MCF 10A (cell line): ENCODE measurements around the gene PCSK6. TPM values are rescaled to one million over a fixed set of nuclear protein-coding genes. Genes with fewer than 3 reads are reported as not detected.

Experiments
- BruUV-seq: library from RNA; stranded (reverse); fragments of 400-500 nt; replicated peaks from 2 replicates; lab custom pipeline; 2021; lab: Mats Ljungman, UMichigan
- CTCF ChIA-PET: fragments of 300-600 bp; sonication (Branson Sonifier 250); formaldehyde crosslinking; extraction: SDS; loops from one replicate; lab custom pipeline; 2021; ENCODE audit warnings: antibody characterized with exemption, inconsistent platforms; lab: Yijun Ruan, JAX
- POLR2A ChIA-PET: fragments of 300-600, 350-650 bp; sonication (Branson Sonifier 250); formaldehyde crosslinking; extraction: SDS; loops from one replicate; lab custom pipeline; 2020; ENCODE audit warnings: antibody characterized with exemption, inconsistent platforms; lab: Yijun Ruan, JAX
- DNase-seq: peaks from one replicate; pipeline ENCODE4 v3.0.0-alpha.2; 2018; ENCODE audit not compliant: unreplicated experiment
- H3K27ac Mint-ChIP-seq: one replicate; pipeline ENCODE4 v1.8.0; 2022; ENCODE audit warnings: mild to moderate bottlenecking, low read depth, mixed read lengths; ENCODE audit not compliant: unreplicated experiment
- H3K27me3 Mint-ChIP-seq: one replicate; pipeline ENCODE4 v1.8.0; 2022; ENCODE audit warnings: mixed read lengths; ENCODE audit not compliant: insufficient read depth, unreplicated experiment
- H3K36me3 Mint-ChIP-seq: one replicate; pipeline ENCODE4 v1.8.0; 2022; ENCODE audit warnings: mild to moderate bottlenecking, moderate library complexity, mixed read lengths; ENCODE audit not compliant: insufficient read depth, unreplicated experiment
- H3K4me1 Mint-ChIP-seq: one replicate; pipeline ENCODE4 v1.8.0; 2022; ENCODE audit warnings: mixed read lengths; ENCODE audit not compliant: insufficient read depth, unreplicated experiment
- H3K4me3 Mint-ChIP-seq: one replicate; pipeline ENCODE4 v1.8.0; 2022; ENCODE audit warnings: mild to moderate bottlenecking, moderate library complexity, mixed read lengths; ENCODE audit not compliant: unreplicated experiment
- H3K9me3 Mint-ChIP-seq: one replicate; pipeline ENCODE4 v1.8.0; 2022; ENCODE audit warnings: mixed read lengths; ENCODE audit not compliant: unreplicated experiment
- intact Hi-C: fragments of 100-400 bp; cut with micrococcal nuclease; formaldehyde crosslinking; loops from 2 replicates; pipeline ENCODE4 v1.14.1; 2022
- total RNA-seq: library from RNA; stranded (reverse); gene quantifications from 2 replicates; pipeline ENCODE4 v1.2.3, GENCODE V29; 2022
- TF ChIP-seq, protein P1 (sequence below): fragments of 200-600 bp; IDR thresholded peaks from one replicate; pipeline ENCODE4 v1.8.0; 2022; ENCODE audit warnings: antibody characterized with exemption, mild to moderate bottlenecking; ENCODE audit not compliant: unreplicated experiment

Gene PCSK6
- total RNA-seq, 1 experiment from 2014 or later, result 30.8 TPM

DNA sequence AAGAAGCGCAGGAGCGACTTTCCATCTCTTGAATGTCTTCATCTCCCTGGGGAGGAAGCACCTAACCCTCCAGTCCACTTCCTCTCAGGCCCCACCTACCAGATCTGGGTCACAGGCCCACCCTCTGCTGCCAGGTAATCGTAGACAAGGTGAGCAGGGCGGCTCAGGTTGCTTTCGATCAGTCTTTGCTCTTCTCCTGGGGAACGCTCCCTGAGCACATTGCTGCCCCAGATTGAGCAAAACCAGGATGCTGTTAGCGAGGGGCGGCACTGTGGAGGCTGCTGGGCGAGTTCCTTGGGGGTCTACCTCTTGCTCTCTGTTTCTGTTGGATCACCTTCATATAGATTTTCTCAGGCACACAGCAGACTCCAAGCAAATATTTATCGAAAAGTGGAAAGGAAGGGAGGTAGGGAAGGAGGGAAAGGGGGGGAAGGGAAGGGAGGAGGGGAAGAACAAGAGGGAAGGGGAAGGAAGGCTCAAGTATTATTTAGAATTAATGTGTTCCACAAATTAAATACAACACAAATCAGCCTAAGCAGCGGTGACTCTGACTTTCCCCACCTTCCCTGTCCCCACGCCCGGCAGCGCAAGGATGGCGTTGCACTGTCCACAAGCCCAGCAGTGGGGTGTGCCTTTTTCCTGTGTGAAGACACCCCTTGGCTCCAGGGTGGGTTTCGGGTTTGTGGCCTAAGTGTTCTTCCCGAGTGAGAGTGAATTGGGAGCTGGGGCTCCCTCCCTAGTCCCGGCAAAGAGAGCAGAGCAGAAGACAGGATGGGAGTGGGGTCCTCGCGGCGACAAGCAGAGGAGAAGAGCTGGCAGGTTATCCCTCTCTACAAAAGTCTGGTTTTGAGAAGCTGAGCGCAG lies 6.1 kb upstream of the PCSK6 start:
- no peak overlapping the region for H3K4me3 Mint-ChIP-seq
- ChIA-PET POLR2A (no interaction called here), CTCF (interaction anchor here (0.9 kb wide), 1 partner anchor 488 kb away, joined by 3 read pairs; no protein-coding TSS in a partner anchor)
- H3K27ac Mint-ChIP-seq, result no peak overlapping the region
- TF ChIP-seq, protein P1, sequence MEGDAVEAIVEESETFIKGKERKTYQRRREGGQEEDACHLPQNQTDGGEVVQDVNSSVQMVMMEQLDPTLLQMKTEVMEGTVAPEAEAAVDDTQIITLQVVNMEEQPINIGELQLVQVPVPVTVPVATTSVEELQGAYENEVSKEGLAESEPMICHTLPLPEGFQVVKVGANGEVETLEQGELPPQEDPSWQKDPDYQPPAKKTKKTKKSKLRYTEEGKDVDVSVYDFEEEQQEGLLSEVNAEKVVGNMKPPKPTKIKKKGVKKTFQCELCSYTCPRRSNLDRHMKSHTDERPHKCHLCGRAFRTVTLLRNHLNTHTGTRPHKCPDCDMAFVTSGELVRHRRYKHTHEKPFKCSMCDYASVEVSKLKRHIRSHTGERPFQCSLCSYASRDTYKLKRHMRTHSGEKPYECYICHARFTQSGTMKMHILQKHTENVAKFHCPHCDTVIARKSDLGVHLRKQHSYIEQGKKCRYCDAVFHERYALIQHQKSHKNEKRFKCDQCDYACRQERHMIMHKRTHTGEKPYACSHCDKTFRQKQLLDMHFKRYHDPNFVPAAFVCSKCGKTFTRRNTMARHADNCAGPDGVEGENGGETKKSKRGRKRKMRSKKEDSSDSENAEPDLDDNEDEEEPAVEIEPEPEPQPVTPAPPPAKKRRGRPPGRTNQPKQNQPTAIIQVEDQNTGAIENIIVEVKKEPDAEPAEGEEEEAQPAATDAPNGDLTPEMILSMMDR, result no peak
- no peaks in the 10 kb centered on the region for H3K9me3 Mint-ChIP-seq
- H3K36me3 Mint-ChIP-seq, result peaks cover 5% of the 10 kb centered on the region
- intact Hi-C loops, result no loop called here
- DNase-seq, result no peak
- BruUV-seq, result no TSS peak
- H3K4me1 Mint-ChIP-seq, result peaks cover 7% of the 10 kb centered on the region
- H3K27me3 Mint-ChIP-seq, result peaks cover 45% of the 10 kb centered on the region

DNA sequence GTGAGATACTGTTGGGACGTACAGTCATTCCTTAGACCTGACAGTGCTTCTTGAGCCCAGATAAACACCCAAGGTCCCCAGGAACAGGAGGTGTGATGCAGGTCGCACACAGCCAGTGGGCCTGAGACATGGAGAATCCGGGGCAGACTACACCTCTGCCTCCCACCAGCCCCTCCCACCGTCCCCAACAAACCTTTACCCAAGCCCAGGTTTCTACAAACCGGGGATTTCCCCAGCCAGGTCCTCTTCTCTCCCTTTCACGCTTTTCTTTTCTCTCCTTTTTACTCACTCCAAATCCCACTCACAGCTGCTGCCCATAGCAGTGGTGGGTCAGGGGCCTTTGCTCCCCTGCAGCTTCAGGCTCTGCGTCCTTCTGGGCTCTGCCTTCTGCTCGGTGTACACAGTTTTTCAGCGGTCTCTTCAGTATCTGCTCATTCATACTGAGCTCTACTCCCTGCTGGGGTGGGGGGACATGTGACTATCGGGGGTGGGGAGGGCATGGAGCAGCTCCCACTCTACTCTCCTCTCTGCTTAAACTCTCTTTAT lies 4.8 kb upstream of the PCSK6 start:
- intact Hi-C loops, result loop anchor here (5.0 kb wide), 1 partner anchor 143 kb away; no protein-coding TSS in a partner anchor

DNA sequence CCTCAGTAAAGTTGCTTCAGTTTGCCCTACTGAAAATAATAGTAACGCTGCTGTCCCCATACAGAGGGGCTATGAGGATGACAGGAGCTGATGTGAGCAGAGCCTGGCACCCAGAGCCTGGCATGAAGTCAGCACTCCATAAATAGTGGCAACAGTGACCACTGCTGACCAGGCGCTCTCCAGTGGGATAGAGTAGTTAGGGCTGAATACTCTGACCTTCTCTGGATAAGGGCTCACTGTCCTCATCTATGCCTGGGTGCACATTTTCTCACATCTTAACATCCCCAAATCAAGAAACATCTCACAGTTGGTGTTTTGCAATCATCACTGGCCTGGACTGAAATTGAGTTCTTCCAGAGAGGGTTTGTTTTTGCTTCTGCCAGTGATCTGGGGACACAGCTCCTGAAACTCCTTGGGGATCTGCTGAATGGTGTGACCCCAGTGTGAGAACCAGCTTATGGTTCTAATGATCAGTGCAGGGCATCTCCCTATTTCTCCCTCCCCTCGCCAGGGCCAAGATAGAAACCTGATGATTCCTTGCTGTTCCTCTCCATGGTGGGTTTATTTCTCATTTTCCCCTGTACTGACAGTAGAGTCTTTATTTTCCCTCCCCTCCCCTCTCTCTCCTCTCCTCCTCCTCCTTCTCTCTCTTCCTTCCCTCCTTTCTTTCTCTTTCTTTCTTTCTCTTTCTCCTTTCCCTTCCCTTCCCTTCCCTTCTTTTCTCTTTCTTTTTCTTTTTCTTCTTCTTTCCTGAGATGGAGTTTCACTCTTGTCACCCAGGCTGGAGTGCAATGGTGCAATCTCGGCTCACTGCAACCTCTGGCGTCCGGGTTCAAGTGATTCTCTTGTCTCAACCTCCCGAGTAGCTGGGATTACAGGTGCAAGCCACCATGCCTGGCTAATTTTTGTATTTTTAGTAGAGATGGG lies 3.5 kb upstream of the PCSK6 start:
- ChIA-PET CTCF (interaction anchor here (1.0 kb wide), 1 partner anchor 148 kb away, joined by 4 read pairs; no protein-coding TSS in a partner anchor), POLR2A (no interaction called here)
- H3K27me3 Mint-ChIP-seq, result peaks cover 43% of the 10 kb centered on the region
- no peak overlapping the region for H3K27ac Mint-ChIP-seq
- TF ChIP-seq, protein P1, result no peak
- intact Hi-C loops, result loop anchor here (5.0 kb wide), 1 partner anchor 144 kb away; no protein-coding TSS in a partner anchor
- no peak overlapping the region for H3K4me3 Mint-ChIP-seq
- no peaks in the 10 kb centered on the region for H3K4me1 Mint-ChIP-seq
- BruUV-seq, result no TSS peak
- H3K36me3 Mint-ChIP-seq, result no peaks in the 10 kb centered on the region
- DNase-seq, result no peak
- H3K9me3 Mint-ChIP-seq, result no peaks in the 10 kb centered on the region

More for the DNA sequence above, 4.8 kb upstream of the PCSK6 start:
- POLR2A ChIA-PET, result interaction anchor here (1.0 kb wide), 1 partner anchor 34 kb away, joined by 3 read pairs; no protein-coding TSS in a partner anchor
- Mint-ChIP-seq H3K36me3 (no peaks in the 10 kb centered on the region), H3K27me3 (peaks cover 45% of the 10 kb centered on the region), H3K9me3 (no peaks in the 10 kb centered on the region), H3K4me3 (no peak overlapping the region), H3K27ac (no peak overlapping the region), H3K4me1 (peaks cover 5% of the 10 kb centered on the region)
- BruUV-seq, result no TSS peak
- no peak for DNase-seq
- CTCF ChIA-PET, result interaction anchor here (0.9 kb wide), 1 partner anchor 486 kb away, joined by 3 read pairs; no protein-coding TSS in a partner anchor
- TF ChIP-seq, protein P1, result no peak
